ENCODE results near the gene CELSR3.

DNA sequence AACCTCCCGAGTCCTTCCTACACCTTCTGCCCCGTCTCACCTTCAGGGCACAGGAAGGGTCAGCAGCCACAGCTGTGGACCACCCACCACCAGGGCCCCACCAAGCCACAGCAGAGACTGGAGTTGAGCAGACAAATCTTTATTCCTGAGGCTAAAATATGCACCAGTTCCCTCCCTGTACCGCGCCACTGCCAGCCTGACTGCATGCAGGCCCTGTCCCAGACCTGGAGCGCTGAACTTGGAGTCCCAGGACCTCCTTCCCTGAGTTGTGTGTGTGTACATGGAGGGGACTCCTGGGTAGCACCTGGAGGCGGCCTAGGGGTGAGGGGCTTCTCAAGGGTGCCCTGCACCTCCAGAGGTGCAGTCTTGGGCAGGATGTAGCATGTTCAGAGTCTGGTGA is 37.1 kb downstream of the CELSR3 start:
- TF ChIP-seq CTCF (IDR thresholded peaks at IDR 0.05) (no peak), POLR2AphosphoS5 (IDR thresholded peaks at IDR 0.05; ENCODE audit: low read depth, low read length) (no peak)
